Activated CD8-positive, alpha-beta memory T cell treated with anti-CD3 and anti-CD28 coated beads for 1 hour (primary cell): ENCODE results near the gene BORCS6.
A peak's percentile ranks its signal among the peaks of the same experiment; 100 is the strongest.

Experiments used
- DNase-seq, 2 donors: peaks; one replicate each; pipeline ENCODE4 v3.0.0-alpha.2; 2020; ENCODE audit warnings: low read depth in 1 of 2; ENCODE audit errors: extremely low read depth in 1 of 2

BORCS6 gene

GRCh38 chr17:8212312-8213180 is 22.6 kb upstream of the BORCS6 start:
- DNase-seq, result no peak

GRCh38 chr17:8210761-8211458 is 20.9 kb upstream of the BORCS6 start:
- no peak for DNase-seq

DNA sequence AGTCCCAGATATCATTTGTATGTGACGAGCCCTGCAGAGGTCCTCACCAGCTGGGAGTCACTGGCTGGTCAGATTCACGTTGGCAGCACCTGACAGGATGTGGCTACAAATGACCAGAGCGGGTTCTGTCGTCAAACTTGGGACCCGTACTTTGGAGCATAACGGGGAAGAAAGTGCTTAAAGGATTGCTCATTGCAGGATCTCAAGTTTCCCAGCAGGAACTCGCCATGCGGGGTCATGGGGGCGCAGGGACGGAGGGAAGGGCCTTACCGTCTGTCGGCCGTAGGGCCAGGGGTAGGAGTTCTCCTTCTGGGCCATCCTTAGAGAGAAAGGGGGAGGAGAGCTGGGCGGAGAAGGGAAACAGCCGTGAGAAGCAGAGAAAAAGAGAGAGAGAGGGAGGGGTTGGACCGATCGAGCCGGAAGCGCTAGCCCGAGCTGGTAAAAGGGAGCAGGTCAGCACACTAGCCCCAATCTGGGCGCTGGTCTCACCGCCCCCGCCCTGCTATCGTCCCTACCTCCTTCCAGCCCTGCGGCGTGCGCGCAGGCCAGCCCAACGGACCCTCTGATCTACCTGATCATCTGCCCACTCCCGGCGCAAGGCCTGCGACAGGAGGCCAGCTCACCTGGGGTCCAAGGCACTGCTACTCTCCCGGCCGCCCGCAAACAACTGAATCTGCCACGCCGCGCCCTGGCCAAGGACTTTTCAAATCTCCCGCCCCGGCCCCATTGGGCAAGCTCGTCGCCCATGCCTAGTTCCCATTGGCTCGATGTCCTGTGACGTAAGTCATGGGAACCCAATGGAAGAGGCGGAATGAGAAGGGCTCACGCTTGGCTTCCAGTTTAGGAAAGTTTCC is 20.2 kb upstream of the BORCS6 start, which contains the start of gene AURKB:
TSS of gene AURKB (minus strand) at position 669 of the 854 bp plus-strand sequence. CDS start at position 318, 351 bp downstream.
- DNase-seq, result peak; percentile 82

GRCh38 chr17:8206536-8206935 is 16.6 kb upstream of the BORCS6 start:
- no peak for DNase-seq

- DNase-seq, result no peak
Measured at GRCh38 chr17:8204761-8205555, 15.0 kb upstream of the BORCS6 start.

DNA sequence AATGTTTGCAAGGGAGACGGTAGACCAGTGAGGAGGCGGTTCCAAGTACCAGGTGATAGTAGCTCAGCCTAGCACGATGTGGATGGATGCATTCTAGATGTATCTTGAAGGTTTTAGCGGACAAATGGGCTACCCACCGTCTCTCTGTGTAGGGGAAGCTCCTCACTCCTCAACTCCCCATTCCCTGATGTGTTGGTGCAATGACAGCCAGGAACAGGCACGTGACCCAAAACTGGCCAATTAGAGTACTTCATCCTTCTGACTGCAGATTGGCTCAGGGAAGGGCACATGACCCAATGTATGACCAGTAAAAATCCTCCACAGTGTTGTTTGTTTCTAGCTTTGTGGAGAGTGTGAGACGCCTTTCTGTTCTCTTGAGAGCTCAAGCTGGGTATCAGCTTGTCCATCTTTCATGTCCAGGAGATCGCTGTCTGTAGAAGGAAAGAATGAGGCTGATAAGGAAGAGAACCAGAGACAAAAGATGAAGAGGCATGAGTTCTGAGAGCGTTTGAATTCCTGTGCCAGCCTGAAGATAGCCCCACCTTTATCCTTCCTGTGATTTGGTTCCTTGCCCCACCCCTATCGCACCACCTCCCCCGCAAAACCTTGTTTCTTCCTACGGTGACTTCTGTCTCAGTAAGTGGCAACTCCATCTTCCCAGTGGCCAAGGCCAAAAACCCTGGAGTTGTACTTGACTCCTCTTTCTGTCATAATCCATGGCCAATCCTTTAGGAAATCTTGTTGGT is 2.3 kb upstream of the BORCS6 start:
- no peak for DNase-seq

GRCh38 chr17:8190506-8190905 is 526 bp upstream of the BORCS6 start:
- no peak for DNase-seq

DNA sequence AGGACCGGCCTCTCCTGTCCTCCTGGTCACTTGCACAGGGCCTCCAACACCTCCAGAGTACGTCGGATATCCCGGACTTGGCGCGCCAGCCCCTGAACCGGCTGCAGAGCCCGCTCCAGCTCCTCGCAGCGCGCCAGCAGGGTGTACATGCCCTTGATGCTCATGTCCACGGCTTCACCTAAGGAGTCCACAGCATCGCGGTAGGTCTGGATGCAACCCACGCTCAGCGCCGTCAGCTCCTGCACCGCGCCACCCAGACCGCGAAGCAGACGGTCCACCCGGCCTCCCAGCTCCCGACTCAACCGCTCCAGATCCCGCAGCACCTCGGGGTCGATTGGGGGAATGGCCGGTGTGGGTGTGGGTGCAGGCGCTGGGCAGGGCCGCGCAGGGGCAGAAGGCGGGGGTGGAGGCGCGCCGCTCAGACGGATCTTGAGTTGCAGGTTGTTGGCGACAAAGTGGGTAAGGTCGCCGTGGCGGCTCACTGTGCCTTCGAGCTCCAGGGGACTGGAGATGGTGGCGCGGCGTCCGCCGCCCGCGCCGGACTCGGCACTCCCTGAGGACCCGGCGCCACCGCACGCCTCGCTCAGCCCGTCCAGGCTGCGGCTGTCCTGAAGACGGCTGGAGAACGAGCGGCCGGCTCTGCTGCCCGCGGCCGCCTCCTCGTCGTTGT is 804 bp downstream of the BORCS6 start:
- DNase-seq, result no peak

GRCh38 chr17:8188263-8188839 is 1.6 kb downstream of the BORCS6 start:
- DNase-seq, result no peak

DNA sequence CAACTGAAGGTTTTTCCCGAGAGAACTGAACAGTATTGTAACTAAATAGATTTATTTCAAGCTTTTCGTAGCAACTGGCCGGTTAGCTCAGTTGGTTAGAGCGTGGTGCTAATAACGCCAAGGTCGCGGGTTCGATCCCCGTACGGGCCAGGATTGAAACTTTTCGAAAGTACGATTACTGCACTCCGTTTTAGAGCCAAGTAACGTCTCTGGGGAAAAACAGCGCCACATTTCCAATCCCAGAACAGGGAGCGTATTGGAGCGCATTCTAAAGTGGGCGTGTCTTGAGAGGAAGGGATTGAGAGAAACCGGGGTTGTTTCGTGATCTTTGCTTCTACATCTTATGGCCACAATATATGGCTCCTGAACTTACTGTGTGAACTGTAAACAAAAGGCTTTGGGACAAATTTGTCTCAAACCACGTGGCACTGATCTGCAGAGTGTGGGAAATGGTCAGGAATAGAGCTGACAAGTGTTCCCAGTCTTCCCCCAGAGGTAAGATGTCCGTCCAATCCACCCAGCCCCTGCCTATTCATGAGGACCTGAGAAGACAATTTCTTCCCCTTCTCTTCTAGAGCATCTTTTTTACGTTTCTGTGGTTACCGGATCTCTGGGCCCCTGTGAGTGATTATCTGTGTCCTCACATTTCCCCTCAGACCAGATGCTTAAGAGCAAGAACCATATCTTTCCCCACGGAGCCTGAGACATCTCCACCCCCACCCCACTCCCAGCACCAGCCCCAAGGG is 2.3 kb downstream of the BORCS6 start:
- DNase-seq, result peak; percentile 74 to 76

- DNase-seq, result peak; percentile 71 to 79
Measured at GRCh38 chr17:8186787-8187516, 3.0 kb downstream of the BORCS6 start.

DNA sequence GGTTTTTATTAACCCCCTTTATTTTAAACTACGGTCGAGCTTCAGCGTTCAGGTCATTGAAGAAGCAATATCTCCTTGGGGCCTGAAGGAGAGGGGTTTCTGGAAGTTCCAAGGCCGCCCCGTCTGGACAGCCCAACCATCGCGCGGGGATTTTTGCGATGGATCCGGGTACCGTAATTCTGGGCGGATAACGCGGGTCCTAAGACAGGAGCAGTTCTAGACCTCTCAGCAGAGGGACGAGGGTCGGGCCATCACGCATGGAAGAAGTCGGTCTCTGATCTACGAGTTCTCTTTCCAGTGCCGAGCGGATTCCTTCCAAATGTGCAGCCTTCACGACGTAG is 3.6 kb downstream of the BORCS6 start:
- DNase-seq, result no peak

- peak; percentile 72 to 87 for DNase-seq
Measured at GRCh38 chr17:8185582-8186445, 4.2 kb downstream of the BORCS6 start.

- DNase-seq, result no peak
Measured at GRCh38 chr17:8176998-8177731, 12.8 kb downstream of the BORCS6 start.

DNA sequence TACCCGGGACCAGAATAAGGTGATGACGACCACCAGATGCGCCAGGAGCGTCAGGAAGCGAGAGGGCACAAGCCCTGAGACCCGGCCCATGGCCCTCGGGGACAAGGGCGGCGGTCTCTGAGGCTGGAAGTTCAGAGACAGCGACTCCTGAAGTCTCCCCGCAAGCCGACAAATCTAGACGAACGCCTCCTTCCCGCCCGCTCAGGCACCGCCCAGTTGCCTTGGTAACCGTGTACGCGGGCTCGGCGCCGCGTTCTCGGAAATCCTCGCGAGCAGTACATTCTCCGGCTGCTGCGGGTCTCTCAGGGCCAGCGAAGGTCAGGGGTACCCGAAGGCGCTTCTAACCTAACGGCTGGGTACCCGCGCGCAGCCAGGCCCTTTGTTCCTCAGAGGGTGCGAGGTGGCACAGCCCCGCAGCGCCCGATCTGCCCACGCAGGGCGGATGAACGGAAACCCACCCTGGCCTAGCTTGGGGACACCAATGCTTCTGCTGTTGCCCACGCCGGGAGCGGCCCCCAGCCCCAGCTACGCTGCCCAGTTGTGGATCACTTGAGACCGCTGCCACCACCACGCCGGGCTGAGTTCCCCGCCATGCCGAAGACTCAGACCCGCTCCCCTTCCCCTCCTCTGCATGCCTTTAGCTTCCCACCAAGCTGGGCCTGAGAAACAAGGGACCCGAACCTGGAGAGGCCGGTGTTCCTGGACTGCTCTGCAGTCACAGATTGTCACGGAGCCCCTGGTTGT is 13.6 kb downstream of the BORCS6 start, which contains the start of gene TMEM107:
TSS of gene TMEM107 (minus strand) at position 184 of the 744 bp plus-strand sequence. CDS start at position 90, 94 bp downstream.
- peak; percentile 62 to 83 for DNase-seq
